Measurements from ENCODE around the gene TLK2.
"Not testable (repeated sequence)": the region's sequence is repeated elsewhere in the genome, so short reads cannot be mapped to it uniquely, and the experiment has no call there.

TLK2 gene

DNA sequence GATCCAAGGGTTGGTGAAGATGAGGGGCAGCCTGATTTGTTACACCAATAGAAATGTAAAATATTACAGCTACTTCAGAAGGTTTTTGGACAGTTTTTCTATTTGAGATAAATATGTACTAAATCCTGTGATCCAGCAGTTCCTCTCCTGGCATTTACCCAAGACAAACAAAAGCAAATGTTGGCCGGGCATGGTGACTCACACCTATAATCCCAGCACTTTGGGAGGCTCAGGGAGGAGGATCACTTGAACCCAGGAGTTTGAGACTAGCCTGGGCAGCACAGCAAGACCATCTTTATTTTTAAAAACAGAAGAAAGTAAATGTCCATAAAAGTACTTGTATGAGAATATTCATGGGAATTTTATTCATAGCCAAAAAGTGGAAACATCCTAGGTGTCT lies 84.0 kb downstream of the TLK2 start:
- no peak for DNase-seq

DNA sequence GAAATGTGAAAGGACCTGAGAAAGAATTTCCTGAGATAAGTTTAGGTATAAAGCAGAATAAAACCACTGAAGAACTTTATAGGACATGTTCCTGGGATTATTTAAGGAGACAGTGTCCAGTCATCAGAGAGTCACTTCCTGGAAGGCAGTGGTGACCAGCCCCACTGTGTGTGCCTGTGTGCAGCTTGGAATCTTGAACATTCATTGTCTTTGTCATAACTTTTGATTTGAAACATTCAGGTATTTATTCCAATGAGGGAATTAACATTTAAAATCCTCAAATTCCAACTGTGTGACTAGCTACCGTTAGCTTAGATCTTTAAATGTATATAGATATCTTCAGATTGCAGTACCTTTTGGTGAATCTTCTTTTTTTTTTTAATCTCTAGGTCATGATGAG lies 87.2 kb downstream of the TLK2 start:
- DNase-seq = no peak

DNA sequence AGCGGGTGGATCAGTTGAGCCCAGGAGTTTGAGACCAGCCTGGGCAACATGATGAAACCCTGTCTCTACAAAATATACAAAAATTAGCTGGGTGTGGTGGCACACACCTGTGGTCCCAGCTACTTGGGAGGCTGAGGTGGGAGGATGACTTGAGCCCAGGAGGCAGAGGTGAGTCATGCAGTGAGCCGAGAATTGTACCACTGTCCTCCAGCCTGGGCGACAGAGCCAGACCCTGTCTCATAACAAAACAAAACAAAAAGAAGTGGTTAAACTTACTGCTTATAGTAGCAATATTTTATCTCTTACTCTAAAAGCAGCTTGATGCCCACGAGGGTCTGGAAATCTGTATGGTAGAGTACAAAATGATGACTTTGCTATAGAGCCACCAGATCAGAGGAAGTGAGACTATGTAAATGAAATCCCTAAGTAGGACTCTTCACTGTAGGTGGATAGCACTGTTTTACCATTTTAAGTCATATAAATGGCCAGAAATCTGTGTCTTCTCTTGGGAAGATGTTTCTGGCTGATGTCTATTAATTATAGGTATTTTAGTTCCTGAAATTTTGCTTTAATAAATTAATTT lies 88.5 kb downstream of the TLK2 start:
- DNase-seq = no peak

DNA sequence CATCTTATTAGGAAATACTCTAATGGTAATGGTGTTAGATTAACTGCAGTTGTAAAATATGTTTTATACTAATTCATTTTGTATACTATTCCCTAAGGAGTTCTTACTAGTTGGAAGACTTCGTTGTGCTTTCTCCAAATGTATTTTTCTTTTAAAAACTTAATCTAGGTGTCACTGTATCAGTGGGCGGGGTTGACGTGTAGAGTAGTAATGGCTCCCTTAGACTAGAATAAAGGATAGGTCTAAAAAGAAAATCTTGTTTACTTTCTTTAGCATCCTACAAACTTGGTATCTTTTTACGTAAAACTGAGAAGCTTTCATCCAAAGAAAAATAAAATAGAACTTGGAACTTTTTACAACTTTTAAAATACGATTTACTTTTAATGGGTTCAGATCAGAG lies 93.9 kb downstream of the TLK2 start:
- no peak for DNase-seq

DNA sequence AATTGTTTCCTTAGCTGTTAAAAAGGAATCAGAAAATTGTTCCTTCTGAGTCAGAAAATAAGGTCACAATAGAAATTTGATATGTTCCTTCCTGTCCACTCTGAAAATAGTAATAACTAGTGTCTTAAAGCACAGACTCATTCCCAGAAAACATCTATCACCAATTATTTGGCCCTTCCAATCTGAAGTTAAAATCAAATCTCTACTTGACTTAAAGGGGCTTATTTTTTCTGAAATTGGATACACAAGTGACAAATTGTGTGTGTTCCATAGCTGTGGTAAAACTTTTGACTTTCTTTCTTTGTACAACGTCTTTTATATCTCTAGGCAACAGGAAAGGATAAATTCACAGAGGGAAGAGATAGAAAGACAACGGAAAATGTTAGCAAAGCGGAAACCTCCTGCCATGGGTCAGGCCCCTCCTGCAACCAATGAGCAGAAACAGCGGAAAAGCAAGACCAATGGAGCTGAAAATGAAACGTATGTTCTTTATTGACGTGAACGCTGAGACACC lies 94.3 kb downstream of the TLK2 start:
- no peak for DNase-seq

DNA sequence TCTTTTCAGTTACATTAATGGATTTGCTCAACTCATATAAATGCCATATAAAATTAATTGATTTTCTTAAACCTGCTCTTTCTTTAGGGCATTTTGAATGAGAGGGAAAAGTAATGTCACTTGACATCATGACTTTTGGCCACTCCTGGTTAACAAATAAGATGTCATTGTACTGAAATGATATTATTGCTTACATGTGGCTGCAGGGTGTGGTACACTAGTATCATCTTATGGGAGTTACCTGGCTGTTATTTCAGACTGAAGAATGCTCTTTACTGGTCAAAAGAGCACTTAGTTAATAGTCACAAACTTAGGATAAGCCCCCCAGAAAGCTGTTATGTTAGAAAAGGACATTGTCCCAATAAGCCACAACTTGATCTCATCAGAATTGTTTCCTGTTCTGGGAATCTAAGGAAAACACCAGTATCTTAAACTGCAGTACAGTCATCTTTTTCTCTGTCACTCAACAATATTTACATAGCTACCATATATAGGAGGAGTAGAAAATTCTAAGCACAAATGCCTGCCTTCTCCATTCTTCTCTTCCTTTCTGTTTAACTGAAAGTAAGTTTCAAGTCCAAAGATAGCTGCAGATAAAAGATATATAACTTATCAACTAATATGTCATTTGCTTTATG lies 95.0 kb downstream of the TLK2 start:
- DNase-seq = no peak

DNA sequence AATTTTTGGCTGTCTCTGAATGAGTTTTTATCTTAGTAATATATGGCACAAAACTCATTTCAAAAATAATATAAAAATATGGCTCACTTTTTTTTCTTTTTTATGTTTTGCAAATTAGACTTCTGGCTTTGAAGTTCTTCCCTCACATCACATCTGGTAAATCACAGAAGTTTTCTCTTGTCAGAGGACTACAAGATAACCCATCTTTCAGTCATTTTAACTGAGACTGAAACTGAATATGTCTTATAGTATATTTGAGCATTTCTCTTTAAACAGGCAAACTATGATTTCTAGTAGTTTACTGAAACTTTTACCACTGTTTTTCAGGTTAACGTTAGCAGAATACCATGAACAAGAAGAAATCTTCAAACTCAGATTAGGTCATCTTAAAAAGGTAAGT lies 97.8 kb downstream of the TLK2 start:
- DNase-seq = no peak

DNA sequence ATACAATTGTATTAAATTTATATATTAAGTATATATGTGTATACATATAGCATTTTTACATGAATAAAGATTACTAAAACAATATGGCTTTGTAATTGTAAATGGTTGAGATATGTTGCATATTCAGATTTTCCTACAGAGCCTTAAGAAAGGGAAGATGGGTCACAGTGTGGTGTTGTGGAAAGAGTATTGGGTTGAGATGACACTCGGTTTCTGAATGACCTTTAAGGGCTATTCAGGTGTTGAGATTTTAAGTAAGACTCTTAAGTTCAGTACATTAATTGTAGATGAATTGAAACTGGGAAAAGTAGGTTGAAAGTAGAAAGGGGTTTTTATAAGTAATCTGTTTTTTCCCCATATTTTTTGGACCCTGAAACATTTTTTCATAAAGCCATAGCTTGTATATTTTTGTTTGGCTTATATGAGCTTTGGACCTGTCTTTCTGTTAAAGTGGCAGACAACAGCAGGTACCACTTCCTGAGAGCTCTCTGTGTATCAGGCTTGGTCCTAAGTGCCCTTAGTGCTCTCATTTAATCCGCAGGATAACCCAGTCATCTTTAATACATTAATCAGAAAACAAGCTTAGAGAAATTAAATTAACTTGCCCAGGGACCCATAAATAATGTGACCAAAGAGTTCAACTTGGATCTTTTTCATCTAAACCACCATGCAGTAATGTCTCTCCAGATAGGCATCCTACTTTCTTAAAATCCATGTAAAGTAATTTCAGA lies 100.3 kb downstream of the TLK2 start:
- no peak for DNase-seq

DNA sequence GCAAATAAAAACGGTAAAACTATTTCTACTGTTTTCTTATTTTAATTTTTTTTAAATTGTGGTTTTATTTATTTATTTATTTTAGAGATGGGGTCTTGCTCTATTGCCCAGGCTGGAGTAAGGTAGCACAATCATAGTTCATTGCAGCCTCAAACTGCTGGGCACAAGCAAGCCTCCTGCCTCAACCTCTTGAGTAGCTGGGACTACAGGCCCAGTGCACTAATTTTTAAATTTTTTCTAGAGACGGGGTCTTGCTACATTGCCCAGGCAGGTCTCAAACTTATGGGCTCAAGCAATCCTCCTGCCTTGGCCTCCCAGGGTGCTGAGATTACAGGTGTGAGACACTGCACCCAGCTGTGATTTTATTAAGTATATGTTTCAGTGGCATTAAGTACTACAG lies 102.3 kb downstream of the TLK2 start:
- DNase-seq = no peak

DNA sequence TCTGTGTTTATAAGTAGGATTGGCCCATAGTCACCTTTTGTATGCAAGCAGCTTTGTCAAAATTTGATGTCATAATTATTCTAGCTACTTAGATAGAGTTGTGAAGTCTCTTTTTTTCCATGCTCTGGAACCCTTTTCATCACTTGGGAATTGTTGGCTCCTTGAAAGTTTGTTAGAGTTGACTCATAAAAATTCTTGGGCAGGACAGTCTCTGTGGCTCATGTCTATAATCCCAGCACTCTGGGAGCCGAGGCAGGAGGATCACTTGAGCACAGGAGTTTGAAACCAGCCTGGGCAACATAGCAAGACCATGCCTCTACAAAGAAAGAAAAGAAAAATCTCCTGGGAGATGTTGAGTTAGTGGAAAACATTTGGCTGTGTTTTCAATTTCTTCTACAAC lies 103.1 kb downstream of the TLK2 start:
- DNase-seq = no peak

DNA sequence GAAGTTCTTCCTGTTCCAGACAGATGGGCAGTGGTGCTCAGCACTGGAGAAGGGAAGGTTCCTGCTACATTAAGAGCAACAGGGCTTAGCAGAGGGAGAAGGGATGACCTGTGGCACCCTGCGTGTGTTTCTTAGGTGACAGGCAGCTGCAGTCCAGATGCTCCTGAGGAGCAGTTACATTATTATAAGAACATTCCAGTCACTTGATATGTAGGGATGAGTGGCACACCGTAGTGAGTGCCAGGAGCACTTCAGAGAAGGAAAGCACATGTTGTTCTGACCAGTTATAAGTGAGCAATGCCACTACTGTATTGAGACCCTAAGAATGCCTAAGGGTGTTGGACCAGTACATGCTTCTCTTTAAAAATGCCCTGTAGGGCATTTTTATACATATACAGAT lies 108.9 kb downstream of the TLK2 start:
- no peak for DNase-seq

DNA sequence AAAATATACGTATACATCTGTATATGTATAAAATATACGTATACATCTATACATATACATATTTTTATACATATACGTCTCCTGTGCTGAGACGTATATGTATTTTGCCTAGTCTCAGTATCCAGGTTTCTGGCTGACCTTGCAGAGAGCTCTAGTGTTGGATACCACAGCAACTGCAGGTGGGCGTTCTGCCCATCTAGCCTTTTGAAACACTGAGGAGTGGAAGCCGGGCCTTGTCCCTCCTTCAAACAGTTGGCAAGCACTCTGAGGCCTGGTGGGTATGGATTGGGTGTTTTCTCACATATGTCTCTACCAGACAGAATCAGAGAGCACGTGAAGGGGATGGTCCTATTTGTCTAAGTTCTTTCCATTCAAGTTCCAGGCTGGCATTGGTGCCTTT lies 109.5 kb downstream of the TLK2 start:
- no peak for DNase-seq

DNA sequence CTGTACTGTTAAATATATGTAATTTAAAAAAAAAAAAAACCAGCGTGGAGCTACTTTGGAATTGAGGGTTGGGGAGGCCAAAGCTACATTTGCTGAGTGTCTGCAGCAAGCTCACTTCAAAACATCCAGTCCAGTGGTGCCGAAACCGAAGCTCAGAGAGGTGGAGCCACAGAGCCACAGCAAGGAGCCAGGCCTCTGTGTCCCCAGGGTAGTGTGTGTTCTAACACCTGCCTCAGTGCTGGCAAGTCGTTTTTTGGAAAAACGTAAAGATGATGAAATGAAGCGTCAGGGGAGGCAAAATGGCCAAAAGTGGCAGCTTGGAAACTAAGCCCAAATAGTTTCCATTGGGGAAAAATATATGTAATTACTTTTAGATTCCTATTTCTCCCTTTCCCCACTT lies 112.7 kb downstream of the TLK2 start:
- no peak for DNase-seq

DNA sequence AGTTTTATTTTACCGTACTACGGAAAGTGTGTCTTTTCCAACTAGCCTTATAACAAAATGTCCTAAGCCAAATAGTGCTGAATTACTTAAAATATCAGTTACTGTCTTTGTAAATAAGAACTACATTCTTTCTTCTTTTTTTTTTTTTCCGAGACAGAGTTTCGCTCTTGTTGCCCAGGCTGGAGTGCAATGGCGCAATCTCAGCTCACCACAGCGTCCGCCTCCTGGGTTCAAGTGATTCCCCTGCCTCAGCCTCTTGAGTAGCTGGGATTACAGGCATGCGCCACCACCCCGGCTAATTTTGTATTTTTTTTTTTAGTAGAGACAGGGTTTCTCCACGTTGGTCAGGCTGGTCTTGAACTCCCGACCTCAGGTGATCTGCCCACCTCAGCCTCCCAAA lies 113.2 kb downstream of the TLK2 start:
- not testable (repeated sequence) for DNase-seq

DNA sequence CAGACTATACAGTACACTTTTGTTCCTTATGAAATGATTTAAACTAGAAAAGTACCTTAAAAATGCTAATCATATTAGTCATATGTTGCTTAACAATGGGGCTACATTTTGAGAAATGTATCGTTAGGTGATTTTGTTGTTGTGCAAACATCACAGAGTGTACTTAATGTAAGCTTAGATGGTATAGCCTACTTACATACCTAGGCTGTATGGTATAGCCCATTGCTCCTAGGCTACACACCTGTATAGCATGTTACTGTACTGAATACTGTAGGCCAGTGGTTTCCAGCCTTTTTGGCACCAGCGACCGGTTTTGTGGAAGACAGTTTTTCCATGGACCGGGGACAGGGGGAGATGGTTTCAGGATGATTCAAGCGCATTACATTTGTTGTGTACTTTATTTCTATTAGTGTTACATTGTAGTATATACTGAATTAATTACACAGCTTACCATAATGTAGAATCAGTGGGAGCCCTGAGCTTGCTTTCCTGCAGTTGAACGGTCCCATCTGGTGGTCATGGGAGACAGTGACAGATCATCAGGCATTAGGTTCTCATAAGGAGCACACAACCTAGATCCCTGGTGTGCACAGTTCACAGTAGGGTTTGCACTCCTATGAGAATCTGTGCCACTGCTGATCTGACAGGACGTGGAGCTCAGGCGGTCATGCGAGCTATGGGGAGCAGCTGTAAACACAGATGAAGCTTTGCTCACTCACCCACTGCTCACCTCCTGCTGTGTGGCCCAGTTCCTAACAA lies 113.9 kb downstream of the TLK2 start:
- DNase-seq = no peak

DNA sequence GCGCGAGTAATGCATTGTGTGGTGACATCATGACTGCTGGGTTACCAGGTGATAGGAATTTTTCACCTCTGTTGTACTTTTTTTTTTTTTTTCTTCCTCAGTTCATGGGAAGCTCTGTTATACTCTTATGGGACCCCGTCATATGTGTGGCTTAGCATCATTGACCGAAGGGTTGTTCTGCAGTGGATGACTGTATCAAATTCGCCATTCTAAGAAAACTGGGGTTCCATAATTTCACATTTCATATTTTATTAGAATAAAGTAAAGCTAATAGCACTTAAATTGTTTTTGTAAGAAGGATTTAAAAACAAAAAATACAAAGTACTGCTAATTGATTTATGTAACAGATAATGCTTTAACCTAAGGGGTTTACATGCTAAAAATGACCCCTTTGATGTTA lies 116.9 kb downstream of the TLK2 start:
- DNase-seq = no peak

DNA sequence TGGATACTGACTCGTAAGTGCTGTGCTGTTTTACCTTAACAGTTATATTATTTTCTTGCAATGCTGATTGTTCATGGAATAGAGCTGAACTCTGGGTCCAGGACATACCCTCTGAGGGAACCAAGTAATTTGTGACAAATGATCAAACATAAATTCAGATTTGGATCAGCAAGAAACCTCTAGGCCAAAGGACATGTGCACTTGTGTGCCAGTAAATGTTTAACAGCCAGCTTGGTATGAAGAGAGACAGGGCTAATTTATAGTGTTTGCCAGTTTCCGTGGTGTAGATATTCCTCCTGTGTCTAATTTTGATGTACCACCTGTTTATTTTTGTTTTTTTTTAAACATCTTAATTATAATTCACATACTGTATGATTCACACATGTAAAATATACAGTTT lies 118.0 kb downstream of the TLK2 start:
- DNase-seq = no peak

DNA sequence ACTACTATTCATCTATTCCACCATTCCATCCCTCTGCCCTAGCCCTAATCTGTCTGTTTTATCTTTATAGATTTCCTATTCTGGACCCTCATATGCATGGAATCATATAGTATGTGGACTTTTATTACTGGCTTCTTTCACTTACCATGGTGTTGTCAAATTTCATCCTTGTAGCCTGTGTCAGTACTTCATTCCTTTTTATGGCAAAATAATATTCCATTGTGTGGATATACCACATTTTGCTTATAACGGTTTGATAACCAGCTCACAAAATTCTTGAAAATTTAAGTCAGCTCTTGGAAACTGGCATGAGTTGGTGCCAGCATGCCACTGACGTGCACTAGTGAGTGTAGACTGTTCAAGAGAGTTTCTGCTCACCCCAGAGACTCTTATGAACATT lies 118.5 kb downstream of the TLK2 start:
- DNase-seq = no peak

DNA sequence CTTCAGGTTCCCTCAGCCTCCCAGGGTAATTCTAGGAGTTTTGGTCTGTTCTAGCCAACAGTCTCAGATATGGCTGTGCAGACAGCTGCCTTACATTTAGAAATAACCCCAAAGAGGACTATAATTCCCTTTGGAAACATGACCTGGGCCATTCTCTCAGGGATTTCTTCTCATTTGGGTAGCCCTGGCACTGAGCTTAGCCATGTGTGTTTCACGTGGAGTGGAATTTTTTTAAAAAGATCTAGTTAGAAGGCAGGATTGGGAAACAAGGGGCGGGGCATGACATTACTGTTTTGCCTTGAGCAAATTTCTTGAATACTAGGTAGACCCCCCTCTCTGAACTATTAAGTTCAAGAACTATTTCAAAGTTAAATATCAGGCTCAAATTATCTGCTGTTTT lies 119.3 kb downstream of the TLK2 start:
- no peak for DNase-seq

DNA sequence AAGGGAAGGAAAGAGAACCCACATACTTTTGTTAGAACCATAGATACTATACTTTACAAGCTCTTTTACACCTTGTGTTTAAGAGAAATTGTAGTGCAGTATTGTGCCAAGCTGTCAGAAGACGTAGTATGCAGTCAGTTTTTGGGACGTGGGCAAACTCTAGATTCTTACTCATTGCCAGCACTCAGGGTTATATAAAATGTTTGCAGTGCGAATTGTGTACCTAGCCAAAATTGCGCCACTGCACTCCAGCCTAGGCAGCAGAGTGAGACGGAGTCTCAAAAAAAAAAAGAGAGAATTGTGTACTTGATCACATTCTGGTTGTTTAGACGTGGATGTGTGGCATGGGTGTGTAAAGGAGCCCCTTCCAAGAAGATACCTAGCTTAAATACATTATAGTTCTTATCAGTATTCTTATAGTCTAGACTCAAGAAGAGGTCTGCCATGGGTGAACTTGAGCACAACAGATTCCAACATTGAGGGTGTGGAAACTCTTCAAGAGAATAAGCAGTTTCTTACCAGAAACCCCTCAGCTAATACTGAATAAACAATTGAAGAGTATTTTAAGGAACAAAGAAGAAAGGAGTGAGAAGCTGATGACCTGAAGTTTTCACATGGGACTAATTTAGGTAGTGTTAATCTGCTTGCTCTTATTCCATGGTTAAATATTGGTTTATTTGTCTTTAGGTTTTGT lies 121.5 kb downstream of the TLK2 start:
- no peak for DNase-seq

DNA sequence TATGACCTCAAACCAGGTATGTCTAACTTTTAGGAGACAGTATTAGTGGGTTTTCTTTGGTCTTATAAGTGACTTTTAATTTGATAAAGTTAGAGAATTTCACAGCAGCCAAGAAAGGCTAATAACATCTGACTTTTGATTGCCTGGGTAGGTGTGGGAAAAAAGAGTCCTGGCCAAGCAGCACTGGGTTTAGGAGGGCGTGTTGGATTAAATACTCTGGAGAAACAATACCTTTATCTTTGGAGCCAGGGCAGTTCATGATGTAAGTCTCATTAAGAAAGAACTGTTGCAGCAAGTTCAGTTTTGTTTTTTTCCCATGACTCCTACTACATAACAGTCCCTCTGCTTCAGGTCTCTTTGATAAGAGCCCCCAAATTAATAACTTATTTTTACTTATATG lies 122.2 kb downstream of the TLK2 start:
- DNase-seq = no peak

DNA sequence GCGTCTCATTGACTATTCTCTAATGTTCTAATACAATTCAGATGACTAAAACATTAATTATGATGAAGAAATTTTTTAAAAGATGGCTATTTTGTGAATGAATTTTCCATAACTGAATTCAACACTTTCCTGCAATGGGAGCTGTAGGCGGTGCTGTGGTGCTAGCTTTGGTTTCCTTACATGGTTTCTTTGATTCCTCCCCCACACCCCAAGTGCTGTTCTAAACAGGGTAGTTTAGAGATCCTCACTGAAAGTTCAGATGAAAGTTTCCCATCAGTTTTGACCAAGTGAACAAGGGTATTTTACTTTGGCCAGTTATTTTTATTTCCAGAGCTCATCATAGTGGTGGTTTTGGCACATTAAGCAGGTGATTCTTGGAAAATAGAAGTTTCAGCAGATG lies 122.8 kb downstream of the TLK2 start:
- DNase-seq = no peak

DNA sequence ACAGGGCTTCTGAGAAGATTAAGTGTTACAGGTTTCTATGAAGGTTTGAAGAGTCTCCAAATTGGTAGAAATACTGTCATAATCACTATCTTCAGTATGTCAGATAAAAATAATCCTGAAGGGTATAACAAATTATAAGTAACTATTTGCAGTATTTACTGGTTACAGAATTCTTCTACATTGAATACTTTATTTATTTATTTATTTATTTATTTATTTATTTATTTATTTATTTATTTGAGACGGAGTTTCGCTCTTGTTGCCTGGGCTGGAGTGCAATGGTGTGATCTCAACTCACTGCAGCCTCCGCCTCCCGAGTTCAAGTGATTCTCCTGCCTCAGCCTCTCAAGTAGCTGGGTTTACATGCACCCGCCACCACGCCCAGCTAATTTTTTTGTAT lies 125.2 kb downstream of the TLK2 start:
- not testable (repeated sequence) for DNase-seq

All from hematopoietic multipotent progenitor cell treated with erythropoietin and hydrocortisone succinate and interleukin-3 and kit ligand, for 4 days (in vitro differentiated cells).